H9 (cell line): ENCODE data around the gene ZBTB47. TPM values are rescaled to one million over a fixed set of nuclear protein-coding genes. Genes with fewer than 3 reads are reported as not detected.

ENCODE experiments used
- DNase-seq: peaks from one replicate; pipeline ENCODE4 v3.0.0-alpha.2; 2017
- H2AFZ ChIP-seq: one replicate; pipeline ENCODE4 v1.6.1; 2013; ENCODE audit warnings: mild to moderate bottlenecking, low read length, control low read depth, moderate library complexity
- H2AK5ac ChIP-seq: 2 replicates; pipeline ENCODE4 v1.6.1; 2013; ENCODE audit warnings: low read length, control low read depth, mixed read lengths; ENCODE audit not compliant: insufficient read length
- H2BK120ac ChIP-seq: one replicate; pipeline ENCODE4 v1.6.1; 2013; ENCODE audit warnings: low read depth, mild to moderate bottlenecking, low read length, control low read depth, inconsistent platforms; ENCODE audit not compliant: poor library complexity, severe bottlenecking
- H2BK12ac ChIP-seq: 2 replicates; pipeline ENCODE4 v1.6.1; 2013; ENCODE audit warnings: low read length, control low read depth, mixed read lengths, low read depth; ENCODE audit not compliant: insufficient read length
- H2BK15ac ChIP-seq: 2 replicates; pipeline ENCODE4 v1.6.1; 2013; ENCODE audit warnings: low read depth, low read length, control low read depth
- H2BK20ac ChIP-seq: one replicate; pipeline ENCODE4 v1.6.1; 2013; ENCODE audit warnings: low read depth, mild to moderate bottlenecking, low read length, control low read depth, inconsistent platforms; ENCODE audit not compliant: poor library complexity, severe bottlenecking
- H2BK5ac ChIP-seq: 2 replicates; pipeline ENCODE4 v1.6.1; 2013; ENCODE audit warnings: low read length, control low read depth, mixed read lengths; ENCODE audit not compliant: insufficient read length
- H3K14ac ChIP-seq: 2 replicates; pipeline ENCODE4 v1.6.1; 2013; ENCODE audit warnings: low read length, control low read depth; ENCODE audit not compliant: insufficient read depth
- H3K18ac ChIP-seq: 2 replicates; pipeline ENCODE4 v1.6.1; 2013; ENCODE audit warnings: low read depth, mild to moderate bottlenecking, mixed read lengths, low read length, control low read depth; ENCODE audit not compliant: insufficient read length
- H3K23ac ChIP-seq: 2 replicates; pipeline ENCODE4 v1.6.1; 2013; ENCODE audit warnings: low read length, control low read depth, mixed read lengths, low read depth; ENCODE audit not compliant: insufficient read length
- H3K23me2 ChIP-seq: 2 replicates; pipeline ENCODE4 v1.6.1; 2013; ENCODE audit warnings: low read depth, mild to moderate bottlenecking, mixed read lengths, low read length, control low read depth; ENCODE audit not compliant: insufficient read length, poor library complexity, severe bottlenecking
- H3K27ac ChIP-seq: 2 replicates; pipeline ENCODE4 v1.5.1; 2013; ENCODE audit warnings: low read length, control low read depth, mixed read lengths, low read depth; ENCODE audit not compliant: insufficient read length
- H3K27me3 ChIP-seq: 2 replicates; pipeline ENCODE4 v1.6.1; 2013; ENCODE audit warnings: low read length, control low read depth, inconsistent platforms; ENCODE audit not compliant: insufficient read depth
- H3K4ac ChIP-seq: 2 replicates; pipeline ENCODE4 v1.6.1; 2013; ENCODE audit warnings: low read depth, mild to moderate bottlenecking, control low read depth, inconsistent platforms, low read length, moderate library complexity
- H3K4me1 ChIP-seq: 2 replicates; pipeline ENCODE4 v1.6.1; 2013; ENCODE audit warnings: low read length, control low read depth, inconsistent platforms; ENCODE audit not compliant: insufficient read depth
- H3K4me2 ChIP-seq: 2 replicates; pipeline ENCODE4 v1.6.1; 2013; ENCODE audit warnings: low read length, control low read depth, mixed read lengths; ENCODE audit not compliant: insufficient read length, insufficient read depth
- H3K56ac ChIP-seq: 2 replicates; pipeline ENCODE4 v1.6.1; 2013; ENCODE audit warnings: low read depth, mild to moderate bottlenecking, mixed read lengths, low read length, control low read depth; ENCODE audit not compliant: insufficient read length
- H3K79me1 ChIP-seq: 2 replicates; pipeline ENCODE4 v1.6.1; 2013; ENCODE audit warnings: low read depth, mild to moderate bottlenecking, moderate library complexity, low read length, control low read depth, inconsistent platforms; ENCODE audit not compliant: insufficient read depth, poor library complexity, severe bottlenecking
- H3K79me2 ChIP-seq: 2 replicates; pipeline ENCODE4 v1.6.1; 2013; ENCODE audit warnings: low read length, control low read depth, inconsistent platforms; ENCODE audit not compliant: insufficient read depth
- H3K9ac ChIP-seq: 2 replicates; pipeline ENCODE4 v1.6.1; 2013; ENCODE audit warnings: low read length, control low read depth, mixed read lengths; ENCODE audit not compliant: insufficient read length; ENCODE audit errors: extremely low read depth
- H3K9me3 ChIP-seq: one replicate; pipeline ENCODE4 v1.6.1; 2013; ENCODE audit warnings: low read depth, low read length, inconsistent platforms; ENCODE audit not compliant: control insufficient read depth
- H3T11ph ChIP-seq: one replicate; pipeline ENCODE4 v1.6.1; 2013; ENCODE audit warnings: mild to moderate bottlenecking, low read length, control low read depth, inconsistent platforms
- H4K20me1 ChIP-seq: one replicate; pipeline ENCODE4 v1.6.1; 2013; ENCODE audit not compliant: control insufficient read depth, insufficient read length, insufficient read depth
- H4K5ac ChIP-seq: 2 replicates; pipeline ENCODE4 v1.6.1; 2013; ENCODE audit warnings: low read depth, mild to moderate bottlenecking, mixed read lengths, low read length, control low read depth; ENCODE audit not compliant: insufficient read length
- H4K8ac ChIP-seq: replicated peaks from 2 replicates; pipeline ENCODE4 v1.6.1; 2013; ENCODE audit warnings: low read length, control low read depth, mixed read lengths, low read depth; ENCODE audit not compliant: insufficient read length
- H4K91ac ChIP-seq: 2 replicates; pipeline ENCODE4 v1.6.1; 2013; ENCODE audit warnings: low read depth, mild to moderate bottlenecking, moderate library complexity, mixed read lengths, low read length, control low read depth; ENCODE audit not compliant: insufficient read length
- H3K27ac Mint-ChIP-seq, 3 experiments: 2 replicates in 2 of 3; 3 replicates in 1 of 3; pipeline ENCODE4 v1.8.0; 2020 to 2021; ENCODE audit warnings: mixed read lengths in 3 of 3, mild to moderate bottlenecking in 1 of 3, moderate library complexity in 1 of 3
- H3K27me3 Mint-ChIP-seq: 2 replicates; pipeline ENCODE4 v1.8.0; 2021; ENCODE audit warnings: low read depth, mild to moderate bottlenecking, moderate library complexity, mixed read lengths
- H3K36me3 Mint-ChIP-seq, 3 experiments: 2 replicates in 2 of 3; 3 replicates in 1 of 3; pipeline ENCODE4 v1.8.0; 2020 to 2021; ENCODE audit warnings: low read depth in 3 of 3, mixed read lengths in 3 of 3; ENCODE audit not compliant: insufficient read depth in 1 of 3
- H3K4me1 Mint-ChIP-seq, 2 experiments: 2 replicates each; pipeline ENCODE4 v1.8.0; 2020; ENCODE audit warnings: mixed read lengths in 2 of 2
- H3K4me3 Mint-ChIP-seq, 2 experiments: 2 replicates in 1 of 2; 3 replicates in 1 of 2; pipeline ENCODE4 v1.8.0; 2020 to 2021; ENCODE audit warnings: mild to moderate bottlenecking in 2 of 2, mixed read lengths in 2 of 2, moderate library complexity in 1 of 2
- H3K9me3 Mint-ChIP-seq, 2 experiments: 2 replicates in 1 of 2; 3 replicates in 1 of 2; pipeline ENCODE4 v1.8.0; 2020; ENCODE audit warnings: mild to moderate bottlenecking in 2 of 2, mixed read lengths in 2 of 2, moderate library complexity in 1 of 2
- CTCF ChIP-seq: fragments of 200-600 bp; sonication (generic); conservative IDR thresholded peaks from 3 replicates; pipeline ENCODE4 v1.8.0; 2021; ENCODE audit warnings: antibody characterized with exemption, mild to moderate bottlenecking
- WGBS: extraction: QIAGEN DNeasy Blood & Tissue Kit; methylation state at CpG from one replicate; pipeline ENCODE4 v1.1.7; 2013; ENCODE audit warnings: missing lambda C conversion rate, low lambda C conversion rate, mixed read lengths; ENCODE audit not compliant: insufficient read length; ENCODE audit errors: extremely low coverage; 5-methylcytosine and 5-hydroxymethylcytosine counted together
- total RNA-seq: library from RNA; stranded (reverse); gene quantifications from 2 replicates; pipeline ENCODE4 v1.2.1, GENCODE V29; 2021

ZBTB47 gene
- total RNA-seq, 1 experiment from 2014 or later: 3.6 TPM

GRCh38 chr3:42684632-42685362 lies 31.3 kb downstream of the ZBTB47 start:
- WGBS: no CpG with 5 or more reads among the region's 7 CpGs

More at GRCh38 chr3:42684632-42685362, 31.3 kb downstream of the ZBTB47 start:
- Histone ChIP-seq H2AK5ac (no peak overlapping the region), H3K56ac (no peak overlapping the region), H2BK120ac (no peak overlapping the region), H4K8ac (no peak overlapping the region), H3K23ac (no peak overlapping the region), H3K4me1 (no peaks in the 10 kb centered on the region; the same call in 1 of the 2 replicates), H3K18ac (no peak overlapping the region), H3K79me2 (no peaks in the 10 kb centered on the region), H3K9me3 (no peaks in the 10 kb centered on the region), H3T11ph (no peak overlapping the region), H3K23me2 (no peaks in the 10 kb centered on the region), H2BK15ac (no peak overlapping the region), H3K4ac (no peak overlapping the region), H3K14ac (no peak overlapping the region; the same call in 1 of the 2 replicates), H3K79me1 (no peaks in the 10 kb centered on the region), H3K27ac (no peak overlapping the region), H2BK20ac (no peak overlapping the region), H2BK5ac (no peak overlapping the region), H4K5ac (no peak overlapping the region), H4K20me1 (no peaks in the 10 kb centered on the region), H3K9ac (peak overlapping the region; percentile 8), H4K91ac (no peak overlapping the region), H2BK12ac (no peak overlapping the region), H3K4me2 (no peak overlapping the region), H2AFZ (no peak overlapping the region), H3K27me3 (no peaks in the 10 kb centered on the region)
- no peak overlapping the region for H3K4me3 Mint-ChIP-seq
- H3K27ac Mint-ChIP-seq: no peak overlapping the region; a peak in 1 of 7 replicates
- peaks cover 6% of the 10 kb centered on the region for H3K27me3 Mint-ChIP-seq
- H3K4me1 Mint-ChIP-seq: peaks cover 16 to 18% of the 10 kb centered on the region in 2 experiments
- H3K9me3 Mint-ChIP-seq: no peaks in the 10 kb centered on the region
- no peak for TF ChIP-seq CTCF
- DNase-seq: no peak
- no peaks in the 10 kb centered on the region for H3K36me3 Mint-ChIP-seq
